Measurements from ENCODE around the gene HSF5. TPM values are rescaled to one million over a fixed set of nuclear protein-coding genes. Genes with fewer than 3 reads are reported as not detected.

Gene HSF5
- total RNA-seq, 2 experiments from 2014 or later, result 1.6 to 1.7 TPM

GRCh38 chr17:58409432-58409831 lies 78.8 kb downstream of the HSF5 start:
- no peak for DNase-seq
- H3K27me3 Mint-ChIP-seq, result no peaks in the 10 kb centered on the region
- no peak overlapping the region for H3K27ac Mint-ChIP-seq
- H3K36me3 Mint-ChIP-seq (ENCODE audit: low read depth), result no peaks in the 10 kb centered on the region
- no peak overlapping the region for H3K4me3 ChIP-seq (ENCODE audit: low read length)
- TF ChIP-seq, protein P1, sequence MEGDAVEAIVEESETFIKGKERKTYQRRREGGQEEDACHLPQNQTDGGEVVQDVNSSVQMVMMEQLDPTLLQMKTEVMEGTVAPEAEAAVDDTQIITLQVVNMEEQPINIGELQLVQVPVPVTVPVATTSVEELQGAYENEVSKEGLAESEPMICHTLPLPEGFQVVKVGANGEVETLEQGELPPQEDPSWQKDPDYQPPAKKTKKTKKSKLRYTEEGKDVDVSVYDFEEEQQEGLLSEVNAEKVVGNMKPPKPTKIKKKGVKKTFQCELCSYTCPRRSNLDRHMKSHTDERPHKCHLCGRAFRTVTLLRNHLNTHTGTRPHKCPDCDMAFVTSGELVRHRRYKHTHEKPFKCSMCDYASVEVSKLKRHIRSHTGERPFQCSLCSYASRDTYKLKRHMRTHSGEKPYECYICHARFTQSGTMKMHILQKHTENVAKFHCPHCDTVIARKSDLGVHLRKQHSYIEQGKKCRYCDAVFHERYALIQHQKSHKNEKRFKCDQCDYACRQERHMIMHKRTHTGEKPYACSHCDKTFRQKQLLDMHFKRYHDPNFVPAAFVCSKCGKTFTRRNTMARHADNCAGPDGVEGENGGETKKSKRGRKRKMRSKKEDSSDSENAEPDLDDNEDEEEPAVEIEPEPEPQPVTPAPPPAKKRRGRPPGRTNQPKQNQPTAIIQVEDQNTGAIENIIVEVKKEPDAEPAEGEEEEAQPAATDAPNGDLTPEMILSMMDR (IDR thresholded peaks at IDR 0.05), result no peak
- CTCF ChIA-PET, result interaction anchor here (1.6 kb wide), 1 partner anchor 92 kb away, joined by 4 read pairs; no protein-coding TSS in a partner anchor
- H3K36me3 ChIP-seq (ENCODE audit: insufficient read depth, low read length), result no peaks in the 10 kb centered on the region
- H3K27ac ChIP-seq (ENCODE audit: low read depth in 1 of 2, low read length in 2 of 2), result no peak overlapping the region
- H3K9me3 ChIP-seq (ENCODE audit: control insufficient read depth in 1 of 2, insufficient read depth in 1 of 2, low read length in 2 of 2), result no peaks in the 10 kb centered on the region
- no peaks in the 10 kb centered on the region for H3K4me1 Mint-ChIP-seq (ENCODE audit: low read depth)
- H3K4me3 Mint-ChIP-seq, result no peak overlapping the region
- intact Hi-C loops (cut with DNase I, micrococcal nuclease), result no loop called here
- no peak for ATAC-seq (ENCODE audit: poor library complexity)
- H3K9me3 Mint-ChIP-seq, result no peaks in the 10 kb centered on the region
- no peaks in the 10 kb centered on the region for H3K4me1 ChIP-seq (ENCODE audit: insufficient read depth, low read length)
- POLR2A ChIA-PET, result no interaction called here
- H3K27me3 ChIP-seq (ENCODE audit: control insufficient read depth in 1 of 2, insufficient read depth in 2 of 2, low read length in 2 of 2), result no peaks in the 10 kb centered on the region

DNA sequence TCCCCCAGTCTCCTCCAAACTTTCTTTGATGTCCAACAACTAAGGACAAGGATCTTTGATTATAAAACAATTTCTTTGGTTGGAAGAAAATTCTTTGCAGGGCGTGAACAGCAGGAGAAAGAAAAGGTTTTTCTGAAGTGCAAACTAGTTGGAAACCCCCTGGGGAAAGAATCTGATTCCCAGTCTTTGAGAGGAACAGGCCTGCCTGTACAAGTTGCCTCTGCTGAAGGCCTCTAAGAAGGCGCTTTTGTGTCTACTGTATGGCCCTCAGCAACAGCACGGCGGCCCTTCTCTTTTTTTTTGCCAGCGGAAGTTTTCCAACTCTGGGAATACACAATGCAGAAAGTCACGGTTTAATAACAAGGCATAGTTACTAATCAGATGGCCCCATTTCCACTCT lies 84.9 kb downstream of the HSF5 start:
- no peak overlapping the region for H3K4me3 Mint-ChIP-seq

DNA sequence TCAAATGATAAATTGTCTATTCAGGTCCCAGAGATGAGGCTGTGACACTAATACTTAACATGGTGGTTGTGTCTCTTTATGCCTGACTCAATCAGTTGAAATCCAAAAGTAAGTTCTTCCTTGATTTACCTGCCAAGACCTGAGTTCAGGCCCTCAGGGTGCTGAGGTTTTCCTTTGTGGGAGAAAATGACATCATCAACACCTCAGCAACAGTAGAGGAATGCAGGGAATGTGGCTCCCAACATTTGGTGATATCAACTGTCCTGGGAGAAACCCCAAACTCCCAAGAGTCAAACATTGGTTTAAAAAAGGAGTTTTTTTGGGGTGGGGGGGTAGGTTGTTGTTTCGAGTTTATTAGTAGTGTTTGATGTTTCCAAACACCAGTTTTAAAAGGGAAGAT lies 85.5 kb downstream of the HSF5 start:
- no peak overlapping the region for H3K4me3 ChIP-seq (ENCODE audit: low read length)
- no peak overlapping the region for H3K27ac ChIP-seq (ENCODE audit: low read depth in 1 of 2, low read length in 2 of 2)
- ATAC-seq (ENCODE audit: poor library complexity), result no peak
- TF ChIP-seq, protein P1 (IDR thresholded peaks at IDR 0.05), result no peak
- CTCF ChIA-PET, result no interaction called here
- no peaks in the 10 kb centered on the region for H3K9me3 Mint-ChIP-seq
- H3K4me1 Mint-ChIP-seq (ENCODE audit: low read depth), result no peaks in the 10 kb centered on the region
- H3K27me3 ChIP-seq (ENCODE audit: control insufficient read depth in 1 of 2, insufficient read depth in 2 of 2, low read length in 2 of 2), result no peaks in the 10 kb centered on the region
- intact Hi-C loops (cut with DNase I, micrococcal nuclease), result no loop called here
- H3K27ac Mint-ChIP-seq, result no peak overlapping the region
- no peaks in the 10 kb centered on the region for H3K9me3 ChIP-seq (ENCODE audit: control insufficient read depth in 1 of 2, insufficient read depth in 1 of 2, low read length in 2 of 2)
- H3K27me3 Mint-ChIP-seq, result no peaks in the 10 kb centered on the region
- DNase-seq, result no peak
- H3K36me3 ChIP-seq (ENCODE audit: insufficient read depth, low read length), result no peaks in the 10 kb centered on the region
- H3K36me3 Mint-ChIP-seq (ENCODE audit: low read depth), result no peaks in the 10 kb centered on the region
- no peaks in the 10 kb centered on the region for H3K4me1 ChIP-seq (ENCODE audit: insufficient read depth, low read length)
- POLR2A ChIA-PET, result no interaction called here
- H3K4me3 Mint-ChIP-seq, result no peak overlapping the region

More for the DNA sequence above, 84.9 kb downstream of the HSF5 start:
- ChIA-PET CTCF (no interaction called here), POLR2A (no interaction called here)
- no peak for DNase-seq
- Mint-ChIP-seq H3K9me3 (no peaks in the 10 kb centered on the region), H3K27ac (no peak overlapping the region), H3K27me3 (no peaks in the 10 kb centered on the region), H3K4me1 (ENCODE audit: low read depth) (no peaks in the 10 kb centered on the region), H3K36me3 (ENCODE audit: low read depth) (no peaks in the 10 kb centered on the region)
- Histone ChIP-seq H3K27ac (ENCODE audit: low read depth in 1 of 2, low read length in 2 of 2) (no peak overlapping the region), H3K4me1 (ENCODE audit: insufficient read depth, low read length) (no peaks in the 10 kb centered on the region), H3K4me3 (ENCODE audit: low read length) (no peak overlapping the region), H3K9me3 (ENCODE audit: control insufficient read depth in 1 of 2, insufficient read depth in 1 of 2, low read length in 2 of 2) (no peaks in the 10 kb centered on the region), H3K36me3 (ENCODE audit: insufficient read depth, low read length) (no peaks in the 10 kb centered on the region), H3K27me3 (ENCODE audit: control insufficient read depth in 1 of 2, insufficient read depth in 2 of 2, low read length in 2 of 2) (no peaks in the 10 kb centered on the region)
- TF ChIP-seq, protein P1 (IDR thresholded peaks at IDR 0.05), result no peak
- ATAC-seq (ENCODE audit: poor library complexity), result no peak
- intact Hi-C loops (cut with DNase I, micrococcal nuclease), result no loop called here
